ENCODE data around the gene DYNLT2.

The DYNLT2 gene

GRCh38 chr6:169738976-169739529 is 12.3 kb downstream of the DYNLT2 start:
- in situ Hi-C loops (cut with MboI; ENCODE audit: low sequenced_read_pairs) = no loop called here

- in situ Hi-C loops (cut with MboI; ENCODE audit: low sequenced_read_pairs) = no loop called here
Measured at GRCh38 chr6:169738204-169738975, 13.0 kb downstream of the DYNLT2 start.

GRCh38 chr6:169729961-169730360 is 21.4 kb downstream of the DYNLT2 start:
- in situ Hi-C loops (cut with MboI; ENCODE audit: low sequenced_read_pairs) = no loop called here

DNA sequence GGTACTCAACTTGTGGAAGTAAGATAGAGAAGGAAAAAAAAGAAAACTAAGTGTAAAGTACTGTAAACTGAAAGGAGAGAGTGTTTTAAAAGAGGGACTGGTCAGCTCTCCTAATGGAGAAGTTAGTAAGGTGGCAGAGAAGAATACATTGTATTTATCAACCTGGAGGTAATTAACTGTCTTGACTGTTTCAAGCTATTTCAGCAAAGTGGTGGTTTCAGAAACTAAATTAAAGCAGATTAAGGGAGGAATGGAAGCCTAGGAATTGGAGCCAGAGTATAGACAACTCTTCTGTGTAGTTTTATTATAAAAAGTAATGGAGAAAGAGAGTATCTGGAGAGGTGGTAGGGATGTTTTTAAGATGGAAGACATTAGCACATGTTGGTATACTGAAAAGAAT is 24.4 kb downstream of the DYNLT2 start:
- in situ Hi-C loops (cut with MboI; ENCODE audit: low sequenced_read_pairs) = no loop called here

DNA sequence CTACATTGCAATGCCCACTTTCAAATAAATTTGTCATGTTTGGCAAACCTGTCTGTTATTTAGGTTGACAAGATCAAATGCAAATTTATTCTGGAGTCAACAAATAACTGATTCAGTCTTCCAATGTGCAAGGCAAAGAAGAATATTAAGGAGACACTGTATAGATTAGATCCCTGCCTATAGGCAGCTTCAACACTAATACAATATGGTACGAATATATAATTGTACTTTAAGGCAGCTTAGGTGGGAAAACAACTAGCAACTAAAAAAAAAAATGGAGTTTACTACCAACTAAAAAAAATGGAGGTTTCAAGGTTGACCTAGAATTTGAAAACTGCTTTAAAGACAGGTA is 25.3 kb downstream of the DYNLT2 start:
- in situ Hi-C loops (cut with MboI; ENCODE audit: low sequenced_read_pairs) = no loop called here

- in situ Hi-C loops (cut with MboI; ENCODE audit: low sequenced_read_pairs) = no loop called here
Measured at GRCh38 chr6:169725125-169726048, 26.0 kb downstream of the DYNLT2 start.

DNA sequence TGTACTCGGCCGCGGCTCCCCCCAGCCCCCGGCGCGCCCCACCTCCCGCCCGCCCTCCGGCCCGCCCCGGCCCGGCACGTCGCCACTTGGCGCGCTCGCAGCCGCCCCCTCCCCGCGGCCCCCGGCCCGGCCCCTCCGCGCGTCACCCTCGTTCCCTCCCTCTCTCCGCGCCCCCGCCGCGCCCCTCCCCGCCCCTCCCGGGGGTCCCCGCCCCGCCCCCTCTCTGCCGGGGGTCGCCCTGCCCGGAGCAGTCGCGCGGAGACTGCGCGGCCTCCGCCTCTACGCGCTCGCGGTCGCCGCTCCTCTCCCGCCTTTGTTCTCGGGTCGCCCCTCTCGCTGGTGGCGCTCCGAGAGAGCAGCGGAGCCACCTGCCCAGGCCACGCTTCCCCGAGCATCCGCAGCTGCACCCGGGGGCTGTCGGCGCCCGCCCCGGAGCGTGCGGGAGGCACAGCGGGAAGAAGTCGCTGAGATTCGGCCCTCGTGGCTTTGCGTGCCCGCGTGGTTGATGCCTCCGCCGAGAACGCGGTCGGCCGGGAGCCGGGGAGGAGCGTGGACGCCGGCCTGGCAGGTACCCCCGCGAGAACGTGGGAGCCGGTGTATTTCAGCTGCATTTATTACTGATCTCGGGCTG is 26.8 kb downstream of the DYNLT2 start, which contains the start of gene PHF10:
Gene PHF10, minus strand, starts transcription at position 7 of the 631 bp plus-strand sequence. CDS start 569 bp downstream, outside the sequence.
- in situ Hi-C loops (cut with MboI; ENCODE audit: low sequenced_read_pairs) = no loop called here

GRCh38 chr6:169723991-169724493 is 27.3 kb downstream of the DYNLT2 start:
- in situ Hi-C loops (cut with MboI; ENCODE audit: low sequenced_read_pairs) = no loop called here

DNA sequence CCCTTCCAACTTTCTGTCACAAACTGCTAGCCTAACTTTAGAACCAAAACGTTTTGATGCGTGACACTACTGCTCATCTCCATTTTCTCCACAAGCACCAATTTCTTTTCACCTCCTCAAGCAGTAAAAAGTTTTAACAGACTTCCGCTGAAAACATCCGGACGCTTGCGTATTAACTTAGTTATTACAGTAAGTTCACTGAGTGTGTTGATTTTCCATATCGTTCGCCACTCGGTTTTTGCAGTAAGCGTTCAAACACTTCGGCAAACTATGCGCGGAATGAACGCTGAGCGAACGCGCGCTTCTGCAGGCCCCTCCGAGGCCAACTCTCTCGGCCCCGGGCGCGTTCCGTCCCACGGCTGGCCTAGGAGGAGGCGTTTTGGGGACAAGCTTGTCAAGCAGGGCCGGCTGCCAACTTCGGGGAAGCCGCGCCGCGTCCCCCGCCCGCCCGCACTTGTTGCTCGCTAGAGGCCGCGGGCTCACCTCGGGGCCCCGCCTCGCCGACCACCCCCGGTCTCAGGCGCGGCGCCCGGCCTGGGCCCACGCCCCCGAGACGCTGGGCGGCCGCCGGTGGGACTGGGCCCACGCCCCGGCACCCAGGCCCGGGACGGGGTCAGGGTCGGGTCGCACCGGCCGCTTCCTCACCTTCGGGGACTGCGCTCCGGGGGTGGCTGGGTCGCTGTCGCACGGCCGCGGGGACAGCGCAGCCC is 28.0 kb downstream of the DYNLT2 start:
- in situ Hi-C loops (cut with MboI; ENCODE audit: low sequenced_read_pairs) = no loop called here

DNA sequence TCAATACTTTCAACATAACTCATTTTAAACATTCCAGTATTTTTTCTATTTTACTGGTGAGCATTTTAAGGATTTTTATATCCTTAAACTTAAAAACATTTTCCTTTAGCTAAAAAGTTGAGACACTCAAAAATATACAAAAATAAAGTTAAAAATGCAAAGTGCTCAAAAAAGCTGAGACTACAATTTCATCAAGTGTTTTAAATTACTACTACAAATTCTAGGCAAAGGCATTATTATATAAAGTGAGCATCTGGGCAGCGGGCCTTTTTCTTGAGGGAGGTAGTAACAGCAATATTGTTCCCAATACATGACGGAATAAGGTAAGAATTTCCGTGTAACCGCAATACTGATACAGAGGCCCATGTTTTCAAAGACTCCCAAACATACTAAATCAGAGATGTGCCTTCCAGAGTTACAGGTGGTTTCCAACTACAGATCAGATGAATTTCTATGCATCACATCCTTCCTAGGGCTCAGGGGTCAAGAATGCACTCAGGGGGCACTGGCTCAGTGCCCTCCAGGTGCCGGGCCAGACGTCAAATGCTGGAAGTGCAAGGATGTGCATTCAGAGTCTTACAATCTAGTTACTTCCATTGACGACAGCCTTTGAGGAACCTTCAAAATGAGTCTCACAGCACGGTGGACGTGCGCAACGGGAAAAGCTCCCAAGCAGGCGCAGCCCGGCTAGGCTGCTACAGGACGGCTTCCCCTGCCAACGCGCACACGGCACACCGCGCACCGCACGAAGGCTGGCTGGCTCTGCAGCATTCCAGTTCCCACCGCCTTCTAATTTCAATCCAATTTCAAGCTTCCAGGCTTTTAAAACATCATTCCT is 28.8 kb downstream of the DYNLT2 start:
- in situ Hi-C loops (cut with MboI; ENCODE audit: low sequenced_read_pairs) = no loop called here

DNA sequence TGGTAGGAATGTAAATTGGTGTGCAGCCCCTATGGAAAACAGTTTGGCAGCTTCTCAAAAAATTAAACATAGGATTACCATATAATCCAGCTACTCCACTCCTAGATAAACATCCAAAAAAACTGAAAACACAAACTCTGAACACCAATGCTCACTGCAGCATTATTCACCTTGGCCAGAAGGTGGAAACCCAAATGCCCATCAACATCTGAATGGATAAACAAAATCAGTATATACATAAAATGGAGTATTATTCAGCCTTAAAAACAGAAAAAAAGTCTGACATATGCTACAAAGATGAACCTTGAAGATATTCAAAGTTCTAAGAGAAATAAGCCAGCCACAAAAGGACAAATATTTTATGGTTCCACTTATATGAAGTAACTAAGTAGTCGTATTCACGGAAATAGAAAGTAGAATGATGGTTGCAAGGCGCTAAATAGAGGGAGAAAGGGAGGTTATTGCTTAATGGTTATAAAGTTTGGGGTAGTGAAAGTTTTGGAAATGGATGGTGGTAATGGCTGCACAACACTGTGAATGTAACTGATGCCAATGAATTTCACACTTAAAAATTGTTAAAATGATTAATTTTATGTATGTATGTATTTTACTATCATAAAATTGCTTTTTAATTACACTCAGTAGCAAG is 31.0 kb downstream of the DYNLT2 start:
- in situ Hi-C loops (cut with MboI; ENCODE audit: low sequenced_read_pairs) = no loop called here

DNA sequence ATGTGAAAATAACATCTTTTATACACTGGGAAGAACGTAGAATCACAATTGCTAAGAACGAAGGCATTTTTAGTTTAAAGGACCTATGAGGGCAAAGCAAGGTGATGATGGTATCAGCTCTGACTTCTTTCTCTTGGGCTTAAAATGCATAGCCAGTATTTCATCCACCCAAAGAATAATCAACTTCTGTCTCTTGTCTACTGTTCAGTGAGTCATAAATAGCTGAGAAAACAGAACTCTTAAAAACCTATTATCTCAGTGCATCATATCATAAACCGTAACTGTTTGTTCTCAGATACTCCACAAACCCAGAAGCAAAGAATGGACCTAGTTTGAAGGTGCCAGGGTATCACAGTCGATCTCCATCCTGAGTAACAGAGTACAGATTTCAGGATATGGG is 32.3 kb downstream of the DYNLT2 start:
- in situ Hi-C loops (cut with MboI; ENCODE audit: low sequenced_read_pairs) = no loop called here

- in situ Hi-C loops (cut with MboI; ENCODE audit: low sequenced_read_pairs) = no loop called here
Measured at GRCh38 chr6:169714595-169714994, 36.8 kb downstream of the DYNLT2 start.

DNA sequence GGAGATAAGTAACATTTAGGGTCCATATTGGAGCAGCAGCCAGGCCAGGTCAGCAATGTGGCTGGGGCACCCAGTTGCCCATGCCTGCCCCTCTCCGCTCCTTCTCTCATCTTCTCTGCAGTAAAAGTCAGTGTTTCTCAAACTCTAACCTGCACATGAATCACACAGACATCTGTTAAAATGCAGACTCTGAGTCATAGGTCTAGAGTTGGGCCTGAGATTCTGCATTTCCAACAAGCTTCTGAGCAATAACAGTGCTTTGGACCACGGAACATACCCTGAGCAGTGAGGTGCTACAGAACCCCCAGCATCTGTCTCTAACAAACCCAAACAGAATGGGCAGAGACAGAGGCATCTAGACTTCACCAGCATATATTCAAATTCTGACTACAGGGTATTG is 37.2 kb downstream of the DYNLT2 start:
- in situ Hi-C loops (cut with MboI; ENCODE audit: low sequenced_read_pairs) = no loop called here

DNA sequence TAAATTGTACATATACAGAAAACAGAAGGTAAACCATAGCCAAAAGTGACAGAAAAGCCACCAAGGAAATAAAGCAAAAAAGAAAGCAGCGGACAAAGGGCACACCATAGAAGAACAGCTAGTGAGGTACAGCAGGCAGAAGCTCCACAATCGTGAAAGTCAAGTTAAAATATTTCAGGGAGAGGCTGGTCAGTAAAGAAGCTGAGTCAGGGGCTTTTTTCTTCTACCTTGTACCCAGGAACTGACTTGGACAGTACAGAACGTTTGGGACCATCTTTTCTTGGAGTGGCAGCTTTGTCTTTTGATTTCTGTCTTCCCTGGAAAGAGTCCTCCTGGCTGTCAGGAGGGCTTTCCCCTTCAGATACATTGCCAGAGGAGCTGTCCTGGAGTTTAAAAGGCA is 41.4 kb downstream of the DYNLT2 start:
- in situ Hi-C loops (cut with MboI; ENCODE audit: low sequenced_read_pairs) = no loop called here

- in situ Hi-C loops (cut with MboI; ENCODE audit: low sequenced_read_pairs) = no loop called here
Measured at GRCh38 chr6:169709293-169709692, 42.1 kb downstream of the DYNLT2 start.

DNA sequence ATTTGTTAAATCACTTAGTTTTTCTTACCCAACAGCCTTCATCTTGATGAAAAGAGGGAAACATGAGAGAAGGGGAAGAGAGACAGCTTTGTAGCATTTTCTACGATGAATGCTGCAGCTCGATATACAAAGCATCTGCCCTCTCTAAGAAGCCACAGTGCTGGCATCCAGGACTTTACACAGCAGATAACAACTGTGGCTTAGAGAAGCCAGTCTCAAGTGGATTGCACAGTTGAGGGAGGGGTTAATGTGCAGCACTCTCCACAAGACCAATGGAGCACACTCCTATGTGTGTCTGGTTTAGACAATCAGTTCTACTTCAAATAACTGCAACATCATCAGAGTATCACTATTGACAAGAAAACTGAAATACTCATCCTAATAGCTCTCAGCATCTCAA is 43.6 kb downstream of the DYNLT2 start:
- in situ Hi-C loops (cut with MboI; ENCODE audit: low sequenced_read_pairs) = no loop called here

- in situ Hi-C loops (cut with MboI; ENCODE audit: low sequenced_read_pairs) = no loop called here
Measured at GRCh38 chr6:169702840-169703246, 48.5 kb downstream of the DYNLT2 start.
